ENCODE data around the gene MTIF3. TPM values are rescaled to one million over a fixed set of nuclear protein-coding genes. Genes with fewer than 3 reads are reported as not detected.

MTIF3 gene
- total RNA-seq, 1 experiment from 2014 or later = 37.1 TPM

DNA sequence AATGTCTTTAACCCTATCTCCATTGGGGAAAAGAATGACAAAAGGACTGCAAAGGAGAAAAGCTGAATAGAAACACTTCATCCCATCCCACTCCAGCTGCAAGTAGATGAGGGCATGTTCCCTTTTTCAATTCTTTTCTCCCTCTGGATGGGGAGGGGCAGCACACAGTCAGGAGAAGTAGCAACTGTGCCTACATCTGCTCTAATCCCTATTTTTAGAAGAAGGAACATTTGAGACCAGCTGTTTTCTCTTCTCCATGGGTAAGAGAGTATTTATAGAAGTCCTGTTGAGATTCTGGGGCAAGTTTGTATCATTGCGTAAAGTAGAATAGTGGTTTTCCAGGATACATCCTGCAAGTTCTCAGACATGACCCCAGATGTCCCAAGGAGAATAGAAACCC is 35.2 kb downstream of the MTIF3 start:
- Histone ChIP-seq H3K27me3 (replicated peaks; ENCODE audit: insufficient read depth, low read depth, low read length, poor library complexity) (peaks cover 51% of the 10 kb centered on the region), H3K9me3 (ENCODE audit: low read depth, low read length, poor library complexity, severe bottlenecking) (no peaks in the 10 kb centered on the region), H3K4me1 (ENCODE audit: insufficient read depth, low read length, poor library complexity, severe bottlenecking) (no peaks in the 10 kb centered on the region), H3K27ac (ENCODE audit: low read depth, low read length, poor library complexity, severe bottlenecking) (no peak overlapping the region), H3K4me3 (ENCODE audit: low read depth, low read length, poor library complexity, severe bottlenecking) (no peak overlapping the region), H3K36me3 (ENCODE audit: insufficient read depth, low read length, poor library complexity, severe bottlenecking) (no peaks in the 10 kb centered on the region)
- ChIA-PET CTCF (no interaction called here), POLR2A (ENCODE audit: low non-redundant PET) (no interaction called here)
- no peak for DNase-seq (ENCODE audit: low spot score)
- TF ChIP-seq CTCF (conservative IDR thresholded peaks at IDR 0.05; ENCODE audit: low read depth, low read length) (no peak), EZH2 (IDR thresholded peaks at IDR 0.05; ENCODE audit: borderline replicate concordance, low read depth, low read length, poor library complexity, severe bottlenecking) (no peak)
- BruUV-seq (replicated peaks) = no TSS peak
- intact Hi-C loops (cut with micrococcal nuclease; ENCODE audit: unreplicated experiment) = no loop called here

DNA sequence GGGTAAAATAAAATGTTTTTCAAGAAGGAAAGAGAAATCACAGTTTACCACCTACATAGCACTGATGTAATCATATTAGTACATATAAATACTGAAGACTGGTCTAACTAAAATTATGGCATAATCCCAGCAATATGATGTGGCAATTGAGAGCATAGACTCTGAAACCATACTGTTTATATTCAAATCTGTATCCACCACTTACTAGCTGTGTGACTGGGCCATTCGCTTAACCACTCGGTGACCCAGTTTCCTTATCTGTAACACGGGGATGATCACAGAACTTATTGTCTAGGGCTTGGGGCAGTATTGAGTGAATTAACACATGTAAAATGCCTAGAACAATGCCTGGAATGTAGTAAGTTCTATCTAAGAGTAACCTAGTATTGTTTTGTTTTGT is 39.0 kb downstream of the MTIF3 start:
- intact Hi-C loops (cut with micrococcal nuclease; ENCODE audit: unreplicated experiment) = no loop called here
- DNase-seq (ENCODE audit: low spot score) = no peak
- H3K36me3 ChIP-seq (ENCODE audit: insufficient read depth, low read length, poor library complexity, severe bottlenecking) = no peaks in the 10 kb centered on the region
- TF ChIP-seq EZH2 (IDR thresholded peaks at IDR 0.05; ENCODE audit: borderline replicate concordance, low read depth, low read length, poor library complexity, severe bottlenecking) (no peak), CTCF (conservative IDR thresholded peaks at IDR 0.05; ENCODE audit: low read depth, low read length) (no peak)
- H3K4me1 ChIP-seq (ENCODE audit: insufficient read depth, low read length, poor library complexity, severe bottlenecking) = no peaks in the 10 kb centered on the region
- no peak overlapping the region for H3K4me3 ChIP-seq (ENCODE audit: low read depth, low read length, poor library complexity, severe bottlenecking)
- H3K9me3 ChIP-seq (ENCODE audit: low read depth, low read length, poor library complexity, severe bottlenecking) = no peaks in the 10 kb centered on the region
- ChIA-PET CTCF (no interaction called here), POLR2A (ENCODE audit: low non-redundant PET) (no interaction called here)
- no peak overlapping the region for H3K27ac ChIP-seq (ENCODE audit: low read depth, low read length, poor library complexity, severe bottlenecking)
- peaks cover 71% of the 10 kb centered on the region for H3K27me3 ChIP-seq (replicated peaks; ENCODE audit: insufficient read depth, low read depth, low read length, poor library complexity)
- BruUV-seq (replicated peaks) = no TSS peak

DNA sequence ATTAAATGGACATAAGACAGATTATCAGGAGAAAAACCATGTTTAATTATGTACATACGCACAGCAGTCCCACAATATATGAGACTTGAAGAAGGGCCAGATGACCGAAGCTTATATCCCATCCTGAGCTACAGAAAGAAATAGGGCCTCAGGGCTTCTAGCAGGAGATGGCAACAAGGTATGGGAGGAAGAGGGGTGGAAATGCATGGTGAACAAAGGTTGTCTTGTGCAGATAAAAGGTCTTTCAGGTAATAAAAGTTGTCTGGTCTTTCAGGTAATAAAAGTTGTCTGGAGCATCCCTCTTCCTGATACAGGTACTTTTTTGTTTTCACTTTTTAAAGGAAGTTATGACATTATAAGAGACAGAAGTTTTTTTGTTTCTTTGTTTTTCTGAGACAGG is 41.4 kb downstream of the MTIF3 start:
- Histone ChIP-seq H3K27ac (ENCODE audit: low read depth, low read length, poor library complexity, severe bottlenecking) (no peak overlapping the region), H3K27me3 (replicated peaks; ENCODE audit: insufficient read depth, low read depth, low read length, poor library complexity) (peaks cover 58% of the 10 kb centered on the region), H3K4me3 (ENCODE audit: low read depth, low read length, poor library complexity, severe bottlenecking) (no peak overlapping the region), H3K9me3 (ENCODE audit: low read depth, low read length, poor library complexity, severe bottlenecking) (no peaks in the 10 kb centered on the region), H3K4me1 (ENCODE audit: insufficient read depth, low read length, poor library complexity, severe bottlenecking) (no peaks in the 10 kb centered on the region), H3K36me3 (ENCODE audit: insufficient read depth, low read length, poor library complexity, severe bottlenecking) (no peaks in the 10 kb centered on the region)
- DNase-seq (ENCODE audit: low spot score) = no peak
- POLR2A ChIA-PET (ENCODE audit: low non-redundant PET) = no interaction called here
- BruUV-seq (replicated peaks) = no TSS peak
- TF ChIP-seq EZH2 (IDR thresholded peaks at IDR 0.05; ENCODE audit: borderline replicate concordance, low read depth, low read length, poor library complexity, severe bottlenecking) (no peak), CTCF (conservative IDR thresholded peaks at IDR 0.05; ENCODE audit: low read depth, low read length) (no peak)
- CTCF ChIA-PET = no interaction called here
- intact Hi-C loops (cut with micrococcal nuclease; ENCODE audit: unreplicated experiment) = no loop called here
